COR-L47 (cell line): ENCODE results near the gene TUBGCP3.
A peak's percentile ranks its signal among the peaks of the same experiment; 100 is the strongest.

Experiments used
- DNase-seq: peaks from one replicate; lab custom pipeline; 2025; lab: John Stamatoyannopoulos, UW

TUBGCP3 gene

GRCh38 chr13:112617754-112618375, 29.9 kb upstream of the TUBGCP3 start:
- DNase-seq: no peak

GRCh38 chr13:112616586-112617362, 28.8 kb upstream of the TUBGCP3 start:
- peak; percentile 31 for DNase-seq

- no peak for DNase-seq
These were observed 27.4 kb upstream of the TUBGCP3 start for GRCh38 chr13:112615391-112615790.

- DNase-seq: no peak
These were observed 26.9 kb upstream of the TUBGCP3 start for GRCh38 chr13:112614835-112615234.

- no peak for DNase-seq
These were observed 20.3 kb upstream of the TUBGCP3 start for GRCh38 chr13:112608212-112608611.

GRCh38 chr13:112606109-112607001, 18.4 kb upstream of the TUBGCP3 start:
- DNase-seq: peak; percentile 96

GRCh38 chr13:112605531-112605990, 17.6 kb upstream of the TUBGCP3 start:
- DNase-seq: no peak

GRCh38 chr13:112603641-112604225, 15.8 kb upstream of the TUBGCP3 start:
- DNase-seq: no peak

- DNase-seq: no peak
These were observed 14.2 kb upstream of the TUBGCP3 start for GRCh38 chr13:112602189-112602588.

- DNase-seq: no peak
These were observed 13.4 kb upstream of the TUBGCP3 start for GRCh38 chr13:112601371-112601770.

- DNase-seq: no peak
These were observed 8.3 kb upstream of the TUBGCP3 start for GRCh38 chr13:112596235-112596634.

GRCh38 chr13:112592647-112593046, 4.7 kb upstream of the TUBGCP3 start:
- DNase-seq: no peak

GRCh38 chr13:112592181-112592580, 4.2 kb upstream of the TUBGCP3 start:
- DNase-seq: no peak

GRCh38 chr13:112588490-112589297, 741 bp upstream of the TUBGCP3 start:
- DNase-seq: no peak

GRCh38 chr13:112587212-112587763, 665 bp downstream of the TUBGCP3 start:
- DNase-seq: peak; percentile 93

- DNase-seq: no peak
These were observed 1.5 kb downstream of the TUBGCP3 start for GRCh38 chr13:112586334-112586960.

- DNase-seq: no peak
These were observed 4.2 kb downstream of the TUBGCP3 start for GRCh38 chr13:112583592-112584277.

GRCh38 chr13:112582263-112582662, 5.7 kb downstream of the TUBGCP3 start:
- DNase-seq: no peak

- DNase-seq: no peak
These were observed 7.0 kb downstream of the TUBGCP3 start for GRCh38 chr13:112580912-112581311.

GRCh38 chr13:112580211-112580610, 7.7 kb downstream of the TUBGCP3 start:
- DNase-seq: no peak
